ENCODE data around the gene DACH2.

- TF ChIP-seq CTCF (IDR thresholded peaks at IDR 0.05), result no peak
- no peak for TF ChIP-seq POLR2AphosphoS5 (IDR thresholded peaks at IDR 0.05)
These were observed 287.9 kb downstream of the DACH2 start for GRCh38 chrX:86436116-86436515.

Data from transverse colon (tissue), 4 donors.